Gastrocnemius medialis (tissue), 4 donors: ENCODE data around the gene WWP2.

Experiments
- CTCF ChIP-seq, 5 experiments: fragments of 450-650 bp in 3 of 5; fragments of 200-600 bp in 2 of 5; sonication (generic) in 2 of 5; IDR thresholded peaks in 4 of 5; conservative IDR thresholded peaks in 1 of 5; 1 replicate in 4 of 5; 2 replicates in 1 of 5; pipeline ENCODE4 v1.5.1; 2016 to 2019; ENCODE audit warnings: antibody characterized with exemption in 5 of 5, mild to moderate bottlenecking in 3 of 5, moderate library complexity in 3 of 5
- POLR2A ChIP-seq, 2 donors: fragments of 450-650 bp; IDR thresholded peaks; one replicate each; pipeline ENCODE4 v1.6.1; 2017; ENCODE audit warnings: antibody characterized with exemption in 2 of 2, mild to moderate bottlenecking in 2 of 2, moderate library complexity in 2 of 2

- TF ChIP-seq CTCF (IDR thresholded peaks at IDR 0.05 in 4 of 5, conservative IDR thresholded peaks at IDR 0.05 in 1 of 5) (peak in 1 of 5 experiments; percentile 10), POLR2A (IDR thresholded peaks at IDR 0.05) (peak; percentile 34 to 56)
Measured at GRCh38 chr16:69761983-69762813, at the start of gene WWP2.
